ENCODE measurements around the gene KMO. TPM values are rescaled to one million over a fixed set of nuclear protein-coding genes. Genes with fewer than 3 reads are reported as not detected.

The KMO gene
- total and polyA plus RNA-seq, 2 experiments from 2014 or later: not detected

- no peak overlapping the region for H3K27ac ChIP-seq
- 71 to 76% methylated on average over 22 of the region's 22 CpGs for WGBS, 2 experiments (ENCODE audit: low coverage in 1 of 2, low lambda C conversion rate in 2 of 2, missing lambda C conversion rate in 2 of 2)
- no peaks in the 10 kb centered on the region for H4K20me1 ChIP-seq (ENCODE audit: insufficient read depth)
- H3K4me3 ChIP-seq: no peak overlapping the region
- H3K9ac ChIP-seq: no peak overlapping the region
- H3K4me2 ChIP-seq (ENCODE audit: unreplicated experiment): no peak overlapping the region
- no peak overlapping the region for H2AFZ ChIP-seq
- DNase-seq: no peak
- TF ChIP-seq EZH2phosphoT487 (IDR thresholded peaks at IDR 0.05; ENCODE audit: insufficient read depth, low read depth) (no peak), EZH2 (IDR thresholded peaks at IDR 0.05; ENCODE audit: insufficient read depth, poor library complexity, severe bottlenecking) (no peak)
- H3K9me2 ChIP-seq (ENCODE audit: insufficient read depth): no peaks in the 10 kb centered on the region
- H3K79me2 ChIP-seq (ENCODE audit: insufficient read depth): no peaks in the 10 kb centered on the region
- no peaks in the 10 kb centered on the region for H3K36me3 ChIP-seq (ENCODE audit: low read depth)
- in situ Hi-C loops (cut with MboI): no loop called here
- no peaks in the 10 kb centered on the region for H3F3A ChIP-seq (ENCODE audit: insufficient read depth)
- H3K9me3 ChIP-seq (ENCODE audit: low read depth): no peaks in the 10 kb centered on the region
- H3K4me1 ChIP-seq (ENCODE audit: insufficient read depth): no peaks in the 10 kb centered on the region
- H3K27me3 ChIP-seq (replicated peaks; ENCODE audit: insufficient read depth): 0 out of 2 replicates have a peak, but pooled peaks cover 5% of the 10 kb centered on the region
Observed at GRCh38 chr1:241551759-241552638, 19.8 kb downstream of the KMO start.

GRCh38 chr1:241553886-241554592 lies 21.9 kb downstream of the KMO start:
- Histone ChIP-seq H3K79me2 (ENCODE audit: insufficient read depth) (no peaks in the 10 kb centered on the region), H3K4me1 (ENCODE audit: insufficient read depth) (no peaks in the 10 kb centered on the region), H3K9me3 (ENCODE audit: low read depth) (no peaks in the 10 kb centered on the region), H3K27ac (no peak overlapping the region), H3F3A (ENCODE audit: insufficient read depth) (no peaks in the 10 kb centered on the region), H2AFZ (no peak overlapping the region), H3K9ac (no peak overlapping the region), H3K9me2 (ENCODE audit: insufficient read depth) (no peaks in the 10 kb centered on the region), H3K4me3 (no peak overlapping the region), H3K36me3 (ENCODE audit: low read depth) (no peaks in the 10 kb centered on the region), H3K27me3 (replicated peaks; ENCODE audit: insufficient read depth) (0 out of 2 replicates have a peak, but pooled peaks cover 5% of the 10 kb centered on the region), H4K20me1 (ENCODE audit: insufficient read depth) (no peaks in the 10 kb centered on the region), H3K4me2 (ENCODE audit: unreplicated experiment) (no peak overlapping the region)
- DNase-seq: no peak
- TF ChIP-seq EZH2 (IDR thresholded peaks at IDR 0.05; ENCODE audit: insufficient read depth, poor library complexity, severe bottlenecking) (no peak), EZH2phosphoT487 (IDR thresholded peaks at IDR 0.05; ENCODE audit: insufficient read depth, low read depth) (no peak)
- in situ Hi-C loops (cut with MboI): no loop called here
- 88 to 89% methylated on average over 7 of the region's 7 CpGs for WGBS, 2 experiments (ENCODE audit: low coverage in 1 of 2, low lambda C conversion rate in 2 of 2, missing lambda C conversion rate in 2 of 2)

GRCh38 chr1:241555526-241555925 lies 23.3 kb downstream of the KMO start:
- Histone ChIP-seq H3F3A (ENCODE audit: insufficient read depth) (no peaks in the 10 kb centered on the region), H3K79me2 (ENCODE audit: insufficient read depth) (no peaks in the 10 kb centered on the region), H3K36me3 (ENCODE audit: low read depth) (no peaks in the 10 kb centered on the region), H3K4me3 (no peak overlapping the region), H2AFZ (no peak overlapping the region), H4K20me1 (ENCODE audit: insufficient read depth) (no peaks in the 10 kb centered on the region), H3K4me2 (ENCODE audit: unreplicated experiment) (no peak overlapping the region), H3K9me2 (ENCODE audit: insufficient read depth) (no peaks in the 10 kb centered on the region), H3K27ac (no peak overlapping the region), H3K9ac (no peak overlapping the region), H3K4me1 (ENCODE audit: insufficient read depth) (no peaks in the 10 kb centered on the region), H3K27me3 (replicated peaks; ENCODE audit: insufficient read depth) (no peaks in the 10 kb centered on the region), H3K9me3 (ENCODE audit: low read depth) (no peaks in the 10 kb centered on the region)
- no peak for TF ChIP-seq EZH2phosphoT487 (IDR thresholded peaks at IDR 0.05; ENCODE audit: insufficient read depth, low read depth)
- TF ChIP-seq EZH2 (IDR thresholded peaks at IDR 0.05; ENCODE audit: insufficient read depth, poor library complexity, severe bottlenecking): no peak
- DNase-seq: no peak
- WGBS, 2 experiments (ENCODE audit: low coverage in 1 of 2, low lambda C conversion rate in 2 of 2, missing lambda C conversion rate in 2 of 2): 79 to 92% methylated on average over 3 of the region's 3 CpGs
- in situ Hi-C loops (cut with MboI): no loop called here

GRCh38 chr1:241557031-241557430 lies 24.9 kb downstream of the KMO start:
- Histone ChIP-seq H3K4me2 (ENCODE audit: unreplicated experiment) (no peak overlapping the region), H3K27ac (no peak overlapping the region), H2AFZ (no peak overlapping the region), H3K79me2 (ENCODE audit: insufficient read depth) (no peaks in the 10 kb centered on the region), H3K27me3 (replicated peaks; ENCODE audit: insufficient read depth) (no peaks in the 10 kb centered on the region), H3K9me2 (ENCODE audit: insufficient read depth) (no peaks in the 10 kb centered on the region), H4K20me1 (ENCODE audit: insufficient read depth) (no peaks in the 10 kb centered on the region), H3F3A (ENCODE audit: insufficient read depth) (no peaks in the 10 kb centered on the region), H3K9ac (no peak overlapping the region), H3K9me3 (ENCODE audit: low read depth) (no peaks in the 10 kb centered on the region), H3K4me1 (ENCODE audit: insufficient read depth) (no peaks in the 10 kb centered on the region), H3K36me3 (ENCODE audit: low read depth) (no peaks in the 10 kb centered on the region), H3K4me3 (no peak overlapping the region)
- TF ChIP-seq EZH2 (IDR thresholded peaks at IDR 0.05; ENCODE audit: insufficient read depth, poor library complexity, severe bottlenecking) (no peak), EZH2phosphoT487 (IDR thresholded peaks at IDR 0.05; ENCODE audit: insufficient read depth, low read depth) (no peak)
- 64 to 67% methylated on average over 5 of the region's 5 CpGs for WGBS, 2 experiments (ENCODE audit: low coverage in 1 of 2, low lambda C conversion rate in 2 of 2, missing lambda C conversion rate in 2 of 2)
- in situ Hi-C loops (cut with MboI): no loop called here
- DNase-seq: no peak
